NCI-H1694 (cell line): ENCODE measurements around the gene APEH.
"Not testable (repeated sequence)": the region's sequence is repeated elsewhere in the genome, so short reads cannot be mapped to it uniquely, and the experiment has no call there.

Source experiments
- DNase-seq: peaks from one replicate; lab custom pipeline; 2025; lab: John Stamatoyannopoulos, UW

APEH gene

DNA sequence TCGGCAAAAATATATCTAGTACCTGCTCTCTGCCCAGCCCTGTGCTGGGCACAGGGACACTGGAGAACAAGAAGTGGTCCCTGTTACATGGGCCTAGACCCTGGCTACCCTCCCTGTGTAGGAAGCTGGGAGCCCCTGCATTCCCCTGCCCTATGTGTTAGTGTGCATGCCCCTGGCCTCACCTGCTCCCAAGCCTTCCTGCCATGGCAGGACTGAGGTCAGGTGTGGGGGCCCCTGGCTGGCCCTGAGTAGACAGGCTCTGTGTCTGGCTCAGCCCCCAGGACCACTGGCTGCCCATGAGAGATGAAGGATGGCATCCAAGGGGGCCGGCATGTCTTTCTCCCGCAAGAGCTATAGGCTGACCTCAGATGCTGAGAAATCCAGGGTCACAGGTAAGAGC is 16.7 kb downstream of the APEH start:
- DNase-seq, result not testable (repeated sequence)

DNA sequence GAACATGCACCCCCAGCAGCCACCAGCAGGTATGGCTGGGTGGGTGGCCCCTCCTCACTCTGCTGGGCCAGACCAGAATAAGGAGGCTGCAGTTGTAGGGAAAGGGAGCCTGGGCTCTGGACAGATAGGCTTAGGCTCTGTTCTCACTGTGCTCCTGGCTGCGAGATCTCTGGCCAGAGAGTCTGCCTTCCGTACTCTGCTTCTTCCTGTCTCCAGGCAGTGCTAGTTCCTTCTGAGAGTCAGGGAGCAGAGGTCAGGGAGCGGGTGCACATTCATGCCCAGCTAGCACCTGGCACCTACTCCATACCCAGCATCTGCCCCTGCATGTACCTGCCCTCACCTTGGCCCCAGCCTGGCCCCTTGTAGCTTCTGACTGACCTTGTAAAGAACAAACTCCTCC is 17.3 kb downstream of the APEH start:
- DNase-seq, result not testable (repeated sequence)

DNA sequence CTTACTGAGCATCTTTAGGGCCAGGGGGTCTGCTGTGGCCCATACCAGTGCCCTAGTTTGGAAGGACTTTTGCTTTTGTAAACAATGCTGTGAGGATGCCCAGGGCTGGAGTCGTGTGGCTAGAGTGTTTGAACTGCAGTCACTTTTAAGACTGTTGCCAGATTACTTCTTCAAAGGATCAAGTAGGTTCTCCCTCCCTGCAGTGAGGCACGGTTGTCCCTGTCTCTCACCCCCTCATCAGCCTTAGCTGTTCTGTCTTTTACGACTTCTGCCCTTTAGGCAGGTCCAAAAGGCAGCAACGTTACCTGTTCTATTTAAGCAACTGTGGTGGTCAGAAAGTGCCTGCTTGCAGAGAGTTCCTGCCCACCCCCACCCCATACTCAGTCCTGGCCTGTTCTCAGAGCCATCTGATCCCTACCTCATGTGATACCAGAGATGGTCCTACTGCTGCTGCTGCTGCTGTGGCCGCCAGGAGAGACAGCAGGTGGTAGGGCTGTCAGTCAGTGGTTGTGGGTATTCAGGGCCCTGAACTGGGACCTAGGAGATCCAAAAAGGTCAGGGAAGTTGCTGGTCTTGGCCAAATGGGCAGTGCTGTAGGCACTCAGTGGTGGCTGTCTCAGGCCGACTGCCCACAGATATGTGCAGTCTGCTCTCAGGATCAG is 20.4 kb downstream of the APEH start:
- DNase-seq, result not testable (repeated sequence)

DNA sequence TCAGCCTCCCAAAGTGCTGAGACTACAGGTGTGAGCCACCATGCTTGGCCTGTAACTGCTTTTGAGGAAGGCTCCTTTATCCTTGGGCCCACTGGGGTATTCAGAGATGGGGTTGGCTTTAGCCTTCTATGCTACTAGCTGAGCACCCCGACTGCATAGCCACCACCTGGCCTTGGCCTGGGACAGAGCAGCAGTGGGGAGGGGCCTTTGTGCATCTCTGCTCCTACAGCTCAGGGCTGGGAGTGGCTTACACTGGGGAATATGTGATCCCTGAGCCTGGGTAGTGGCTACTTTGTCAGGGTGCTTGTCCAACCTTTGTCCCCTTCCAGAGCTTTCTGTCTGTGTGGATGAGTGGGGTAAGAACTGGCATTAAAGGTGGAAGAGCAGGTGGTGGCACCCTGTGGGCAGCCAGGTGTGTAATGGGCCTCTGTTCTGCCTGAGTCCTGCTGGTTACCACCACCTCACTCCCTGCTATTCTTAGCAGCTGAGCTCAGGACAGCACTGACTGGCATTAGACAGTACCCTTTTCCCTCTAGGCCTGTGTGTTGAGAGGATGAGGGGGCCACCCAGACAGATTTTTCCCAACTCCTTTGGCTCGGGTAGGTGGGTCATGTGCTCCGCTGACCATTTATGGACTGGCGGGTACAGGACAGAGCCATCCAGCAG is 21.3 kb downstream of the APEH start:
- not testable (repeated sequence) for DNase-seq

DNA sequence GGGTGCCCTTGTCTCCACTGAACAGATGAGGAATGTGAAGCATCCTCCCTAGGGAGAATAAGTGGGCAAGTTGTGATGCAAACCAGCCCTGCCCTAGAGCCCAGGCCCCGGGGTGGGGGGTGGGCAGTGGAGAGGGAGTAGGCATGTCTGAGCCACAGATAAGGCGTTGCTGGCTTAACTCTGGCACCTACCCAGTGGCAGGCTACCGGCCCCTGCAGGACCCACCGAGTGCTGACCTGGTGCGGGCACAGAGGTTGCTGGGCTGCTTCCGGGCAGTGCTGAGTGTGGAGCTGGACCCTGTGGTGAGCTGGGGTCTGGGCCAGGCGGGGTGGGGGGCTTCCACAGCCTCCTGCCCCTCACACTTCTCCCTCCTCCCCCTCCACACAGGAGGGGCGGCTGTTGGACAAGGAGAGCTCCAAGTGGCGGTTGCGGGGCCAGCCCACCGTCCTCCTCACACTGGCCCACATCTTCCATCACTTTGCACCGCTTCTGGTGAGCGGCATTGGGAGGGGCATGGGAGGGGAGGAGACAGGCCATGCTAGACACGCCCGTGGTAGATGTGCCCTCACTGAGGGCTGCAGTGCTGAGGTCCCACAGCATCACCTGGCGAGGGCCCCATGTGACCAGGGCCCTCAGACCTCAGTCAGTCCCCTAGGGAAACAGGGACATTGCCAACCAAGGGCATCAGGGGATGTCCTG is 25.3 kb downstream of the APEH start:
- no peak for DNase-seq

DNA sequence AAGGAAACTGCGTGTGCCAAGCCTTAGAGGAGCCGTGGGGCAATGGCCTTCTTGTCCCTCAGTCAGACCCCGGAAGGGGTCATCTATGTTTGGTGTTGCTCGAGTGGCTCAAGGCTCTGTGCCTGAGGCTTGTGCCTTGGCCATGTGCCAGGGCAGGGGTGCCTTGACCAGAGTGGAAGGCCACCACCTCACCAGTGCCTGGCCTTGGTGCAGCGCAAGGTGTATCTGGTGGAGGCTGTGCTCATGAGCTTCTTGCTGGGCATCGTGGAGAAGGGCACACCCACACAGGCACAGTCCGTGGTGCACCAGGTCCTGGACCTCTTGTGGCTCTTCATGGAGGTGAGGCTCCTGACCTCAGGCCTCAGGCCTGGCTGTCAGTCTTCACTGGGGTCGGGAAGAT is 25.9 kb downstream of the APEH start:
- no peak for DNase-seq

DNA sequence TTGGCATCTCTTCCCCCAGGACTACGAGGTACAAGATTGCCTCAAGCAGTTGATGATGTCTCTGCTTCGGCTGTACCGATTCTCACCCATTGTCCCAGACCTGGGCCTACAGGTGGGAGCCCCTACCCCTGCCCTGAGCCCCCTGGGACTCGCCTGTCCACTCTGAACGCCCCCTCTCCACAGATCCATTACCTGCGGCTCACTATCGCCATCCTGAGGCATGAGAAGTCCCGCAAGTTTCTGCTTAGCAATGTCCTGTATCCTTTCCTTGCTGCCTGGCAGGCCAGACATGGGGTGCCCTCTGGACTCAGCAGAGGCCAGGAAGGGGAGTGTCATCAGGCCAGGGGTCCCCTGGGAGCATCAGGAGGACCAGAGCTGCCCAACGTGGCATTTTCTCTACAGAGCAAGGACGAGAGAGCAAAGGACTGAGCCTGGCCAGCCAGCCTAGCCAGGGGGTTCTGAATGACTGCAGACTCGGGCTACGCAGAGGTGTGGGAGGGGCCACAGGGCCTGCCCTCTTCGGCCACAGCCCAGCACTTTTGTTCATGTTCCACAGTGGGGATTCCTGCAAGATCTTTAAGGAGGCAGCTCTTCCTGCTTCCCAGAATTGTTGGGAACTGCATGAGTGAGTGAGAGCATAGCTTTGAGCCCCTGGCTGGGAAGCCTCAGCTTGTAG is 26.4 kb downstream of the APEH start:
- DNase-seq, result no peak

DNA sequence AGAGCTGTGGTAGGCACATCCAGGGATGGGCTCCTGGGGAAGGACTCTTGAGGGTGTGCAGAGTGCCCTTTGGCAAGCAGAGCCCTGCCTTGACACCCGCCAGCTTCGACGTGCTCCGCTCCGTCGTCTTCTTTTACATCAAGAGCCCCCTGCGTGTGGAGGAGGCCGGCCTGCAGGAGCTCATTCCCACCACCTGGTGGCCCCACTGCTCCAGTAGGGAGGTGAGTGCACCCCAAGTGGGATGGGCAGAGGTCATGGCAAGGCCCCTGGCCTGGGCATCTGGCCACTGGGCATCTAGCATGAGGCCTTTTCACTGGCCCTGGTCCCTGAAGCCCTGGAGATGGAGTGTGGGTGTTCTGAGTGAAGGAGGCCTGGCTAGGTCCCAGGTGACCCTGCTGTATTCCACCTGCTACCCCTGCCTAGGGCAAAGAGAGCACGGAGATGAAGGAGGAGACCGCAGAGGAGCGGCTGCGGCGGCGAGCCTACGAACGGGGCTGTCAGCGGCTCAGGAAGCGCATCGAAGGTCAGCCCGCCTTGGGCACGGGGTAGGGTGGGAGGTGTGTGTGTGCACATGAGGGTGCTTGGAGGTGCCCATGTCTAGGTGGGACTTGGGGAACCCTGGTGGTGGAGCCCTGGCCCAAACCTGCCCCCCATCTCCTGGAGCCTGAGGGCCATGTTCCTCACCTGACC is 27.4 kb downstream of the APEH start:
- DNase-seq, result no peak

DNA sequence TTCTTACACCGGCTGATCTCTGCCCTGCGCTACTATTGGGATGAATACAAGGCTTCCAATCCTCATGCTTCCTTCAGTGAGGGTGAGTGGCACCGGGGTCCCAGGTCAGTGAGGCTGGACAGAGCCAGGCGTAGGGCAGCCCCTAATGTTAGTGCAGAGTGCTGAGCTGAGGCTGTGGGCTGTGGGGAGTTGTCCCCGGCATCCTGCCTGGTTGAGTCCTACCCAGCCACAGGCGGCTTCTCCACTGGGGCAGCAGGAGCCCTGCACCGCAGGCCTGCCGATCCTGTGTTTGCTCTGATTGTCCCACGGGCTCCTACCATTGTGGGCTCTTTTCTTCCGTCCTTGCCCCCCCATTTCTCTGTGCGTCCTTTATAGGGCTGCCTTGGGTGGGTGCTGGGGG is 28.5 kb downstream of the APEH start:
- DNase-seq, result no peak

DNA sequence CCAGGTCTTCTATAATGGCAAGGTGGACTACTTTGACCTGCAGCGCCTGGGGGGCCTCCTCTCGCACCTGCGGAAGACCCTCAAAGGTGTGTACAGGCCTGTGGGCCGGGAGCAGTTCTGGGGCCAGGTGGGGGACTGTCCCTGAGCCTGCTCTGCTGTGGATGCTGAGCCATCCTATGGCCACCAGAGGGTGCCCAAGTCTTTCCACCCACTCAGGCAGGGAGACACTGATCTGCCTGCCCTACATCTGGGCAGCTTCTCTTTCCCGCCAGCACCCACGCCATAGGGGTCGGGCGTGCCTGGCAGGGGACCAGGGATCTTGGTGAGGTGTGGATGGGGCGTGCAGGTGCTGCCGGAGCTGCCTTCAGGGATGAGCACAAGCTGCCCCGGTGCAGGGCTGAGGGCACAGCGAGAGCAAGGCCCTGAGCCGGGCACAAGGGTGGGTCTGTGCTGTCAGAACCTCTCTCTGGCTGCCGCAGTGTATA is 29.3 kb downstream of the APEH start:
- peak; percentile 35 for DNase-seq

DNA sequence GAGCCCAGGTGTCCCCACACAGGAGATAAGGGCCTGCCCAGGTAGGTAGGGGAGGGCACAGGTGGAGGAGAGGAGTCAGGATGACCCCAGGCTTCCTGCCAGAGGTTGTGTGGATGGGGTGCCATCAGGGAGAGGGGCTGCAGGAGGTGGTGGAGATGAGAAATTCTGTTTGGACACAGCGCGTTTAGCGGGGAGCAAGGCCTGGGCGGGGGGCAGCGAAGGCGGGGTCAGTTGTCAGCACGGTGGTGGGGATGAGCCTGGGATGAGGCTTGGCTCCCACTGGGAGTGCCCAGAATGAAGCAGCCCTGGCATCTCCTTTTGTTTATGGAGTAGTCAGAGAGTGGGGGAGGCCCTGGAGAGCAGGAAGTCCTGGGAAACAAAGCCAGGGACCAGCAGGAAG is 29.8 kb downstream of the APEH start:
- no peak for DNase-seq

DNA sequence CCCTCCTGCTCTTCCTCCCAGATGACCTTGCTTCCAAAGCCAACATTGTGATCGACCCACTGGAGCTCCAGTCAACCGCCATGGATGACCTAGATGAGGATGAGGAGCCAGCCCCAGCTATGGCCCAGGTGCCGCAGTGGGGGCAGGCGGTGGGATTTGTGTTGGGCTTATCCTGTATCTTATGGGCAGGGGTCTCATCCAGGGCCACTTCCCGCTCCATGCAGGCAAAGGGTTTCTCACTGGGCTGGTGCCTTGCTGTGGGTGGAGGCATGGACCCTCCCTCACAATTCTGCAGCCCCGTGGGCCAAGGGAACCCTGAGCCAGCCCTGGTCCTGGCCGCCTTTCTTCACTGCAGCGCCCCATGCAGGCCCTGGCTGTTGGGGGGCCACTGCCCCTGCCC is 30.5 kb downstream of the APEH start:
- DNase-seq, result no peak

DNA sequence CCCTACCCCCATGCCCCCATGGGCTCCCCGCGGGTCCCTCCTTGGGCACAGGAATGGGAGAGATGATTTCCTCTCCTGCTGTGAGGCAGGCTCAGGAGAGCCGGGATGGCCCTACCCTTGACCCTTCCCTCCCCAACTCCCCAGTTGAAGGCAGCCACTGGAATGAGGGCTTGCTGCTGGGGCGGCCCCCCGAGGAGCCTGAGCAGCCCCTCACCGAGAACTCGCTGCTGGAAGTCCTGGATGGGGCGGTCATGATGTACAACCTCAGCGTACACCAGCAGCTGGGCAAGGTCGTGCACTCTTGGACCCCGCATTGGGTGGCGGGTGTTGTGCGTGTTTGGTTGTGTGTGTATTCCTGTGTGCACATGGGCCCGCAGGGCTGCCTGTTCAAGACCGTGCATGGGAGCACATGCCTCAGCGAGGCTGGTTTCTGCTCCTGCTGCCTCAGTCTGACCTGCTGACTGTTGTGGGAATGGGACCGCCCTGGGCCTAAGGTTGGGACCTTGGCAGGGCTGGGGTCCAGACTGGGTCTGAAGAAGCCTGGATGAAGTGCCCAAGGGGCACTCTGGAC is 31.3 kb downstream of the APEH start:
- no peak for DNase-seq

DNA sequence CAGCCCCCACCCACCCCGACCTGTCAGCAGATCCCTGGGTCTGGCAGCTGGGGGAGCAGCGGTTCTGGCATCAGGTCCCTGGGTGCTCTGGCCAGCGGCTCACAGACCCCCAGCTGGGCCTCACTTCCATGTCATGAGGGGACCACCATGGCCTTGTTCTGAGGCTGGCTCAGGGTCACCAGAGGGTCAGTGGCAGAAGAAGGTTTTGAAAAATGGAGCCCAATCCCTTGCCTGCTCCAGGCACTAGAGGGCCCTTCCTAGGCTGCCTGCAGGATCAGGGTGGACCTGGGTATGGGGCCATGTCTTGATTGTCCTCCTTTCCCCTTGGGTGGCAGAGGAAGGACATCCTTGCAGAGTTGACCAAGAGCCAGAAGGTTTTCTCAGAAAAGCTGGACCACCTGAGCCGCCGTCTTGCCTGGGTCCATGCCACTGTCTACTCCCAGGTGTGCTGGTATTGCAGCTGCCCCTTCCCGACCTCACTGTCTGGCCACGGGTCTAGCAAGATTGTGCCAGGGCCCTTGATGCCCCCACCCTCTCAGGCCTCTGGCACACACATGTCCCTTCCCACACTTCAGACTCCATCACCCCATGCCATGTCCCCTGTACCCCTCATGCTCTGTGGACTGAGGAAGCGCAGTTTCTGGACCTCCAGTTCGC is 32.4 kb downstream of the APEH start:
- no peak for DNase-seq

DNA sequence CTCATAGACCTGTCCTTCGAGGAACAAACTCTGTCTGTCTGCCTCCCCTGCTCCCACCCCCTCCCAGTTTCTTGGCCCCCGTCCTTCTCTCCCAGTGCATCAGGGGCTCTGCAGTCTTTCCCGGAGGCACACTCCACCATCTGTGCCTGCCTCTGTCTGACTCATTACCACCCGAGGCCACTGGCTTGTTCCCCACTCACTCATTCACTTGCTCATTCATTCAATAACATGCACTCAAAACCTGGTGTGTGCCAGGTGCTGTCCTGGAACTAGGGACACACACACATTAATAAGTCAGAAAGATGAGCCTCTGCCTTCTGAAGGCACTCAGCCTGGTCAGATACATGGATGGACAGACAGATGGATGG is 32.9 kb downstream of the APEH start:
- DNase-seq, result peak; percentile 3

DNA sequence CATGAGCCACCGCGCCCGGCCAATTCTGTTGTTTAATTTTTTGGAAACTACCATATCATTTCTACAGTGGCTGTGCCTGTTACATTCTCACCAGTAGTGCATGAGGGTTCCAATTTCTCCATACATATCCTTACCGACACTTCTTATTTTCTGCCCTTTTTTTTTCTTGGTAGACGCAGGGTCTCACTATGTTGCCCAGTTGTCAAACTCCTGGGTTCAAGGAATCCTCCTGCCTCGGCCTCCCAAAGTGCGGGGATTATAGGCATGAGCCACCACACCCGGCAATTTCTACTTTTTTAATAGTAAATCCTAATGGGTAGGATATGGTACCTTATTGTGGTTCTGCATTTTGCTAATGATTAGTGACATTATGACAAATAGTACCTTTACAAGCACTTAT is 35.7 kb downstream of the APEH start:
- DNase-seq, result no peak

DNA sequence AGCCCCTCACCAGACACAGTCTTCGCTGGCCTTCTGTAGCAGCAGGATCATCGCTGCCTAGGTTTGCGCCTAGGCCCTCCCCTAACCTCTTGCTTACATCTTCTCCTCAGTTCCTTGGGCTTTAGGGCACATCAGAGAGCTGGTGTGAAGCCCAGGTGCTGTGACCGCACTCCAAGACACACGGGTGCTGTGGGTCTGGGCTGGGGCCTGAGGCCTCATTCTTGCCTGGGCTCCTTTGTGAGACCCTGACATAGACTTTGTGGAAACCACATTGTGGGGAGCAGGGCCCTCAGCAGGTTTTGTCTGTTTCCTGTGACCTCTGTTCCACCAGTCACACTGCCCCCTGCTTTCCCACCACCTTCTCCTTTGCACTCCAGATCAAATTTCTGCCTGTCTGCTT is 37.3 kb downstream of the APEH start:
- DNase-seq, result no peak

DNA sequence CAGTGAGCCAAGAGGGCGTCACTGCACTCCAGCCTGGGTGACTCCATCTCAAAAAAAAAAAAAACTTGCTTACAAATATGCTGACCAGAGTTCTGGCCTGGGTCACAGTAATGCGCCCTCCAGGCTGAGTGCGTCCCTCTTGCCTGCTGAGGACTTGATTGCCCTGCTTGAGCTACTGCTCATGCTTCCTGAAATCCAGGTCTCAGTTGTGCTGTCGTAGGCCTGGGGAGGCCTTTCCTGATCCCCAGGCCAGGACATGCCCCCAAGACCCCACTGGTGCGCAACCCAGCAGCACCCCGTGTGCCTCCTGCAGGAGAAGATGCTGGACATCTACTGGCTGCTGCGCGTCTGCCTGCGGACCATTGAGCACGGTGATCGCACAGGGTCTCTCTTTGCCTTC is 38.0 kb downstream of the APEH start:
- no peak for DNase-seq

DNA sequence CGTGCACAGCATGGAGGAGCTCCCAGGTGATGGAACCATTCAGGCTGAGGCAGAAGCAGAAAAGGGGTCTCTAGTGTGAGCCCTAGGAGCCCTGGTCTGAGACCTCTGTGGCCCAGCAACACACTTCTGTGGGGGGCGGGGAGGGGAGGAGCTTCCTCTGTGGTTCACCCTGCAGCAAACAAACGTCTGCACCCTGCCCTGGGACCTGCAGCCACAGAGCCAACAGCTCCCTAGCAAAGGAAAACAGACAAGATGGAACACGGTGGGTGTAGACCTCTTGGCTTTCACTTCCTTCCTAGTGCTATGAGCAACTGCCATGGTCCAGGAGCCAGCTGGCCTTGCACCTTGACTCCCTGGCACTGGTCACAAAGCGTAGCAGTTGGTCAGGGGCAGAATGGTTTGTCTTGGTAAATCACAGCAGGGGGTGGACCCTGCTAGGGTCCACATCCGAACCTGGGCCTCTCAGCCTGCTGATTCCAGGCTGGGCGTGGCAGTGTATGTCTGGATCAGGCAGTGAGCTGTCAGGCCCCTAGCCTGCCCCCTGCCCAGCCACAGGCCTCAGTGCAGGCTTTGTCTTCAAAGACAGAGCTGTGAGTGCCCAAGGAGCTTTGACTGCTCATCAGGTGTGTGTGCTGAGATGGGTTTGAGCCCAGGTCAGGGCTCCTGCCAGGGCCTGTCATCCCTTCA is 38.6 kb downstream of the APEH start:
- DNase-seq, result no peak

DNA sequence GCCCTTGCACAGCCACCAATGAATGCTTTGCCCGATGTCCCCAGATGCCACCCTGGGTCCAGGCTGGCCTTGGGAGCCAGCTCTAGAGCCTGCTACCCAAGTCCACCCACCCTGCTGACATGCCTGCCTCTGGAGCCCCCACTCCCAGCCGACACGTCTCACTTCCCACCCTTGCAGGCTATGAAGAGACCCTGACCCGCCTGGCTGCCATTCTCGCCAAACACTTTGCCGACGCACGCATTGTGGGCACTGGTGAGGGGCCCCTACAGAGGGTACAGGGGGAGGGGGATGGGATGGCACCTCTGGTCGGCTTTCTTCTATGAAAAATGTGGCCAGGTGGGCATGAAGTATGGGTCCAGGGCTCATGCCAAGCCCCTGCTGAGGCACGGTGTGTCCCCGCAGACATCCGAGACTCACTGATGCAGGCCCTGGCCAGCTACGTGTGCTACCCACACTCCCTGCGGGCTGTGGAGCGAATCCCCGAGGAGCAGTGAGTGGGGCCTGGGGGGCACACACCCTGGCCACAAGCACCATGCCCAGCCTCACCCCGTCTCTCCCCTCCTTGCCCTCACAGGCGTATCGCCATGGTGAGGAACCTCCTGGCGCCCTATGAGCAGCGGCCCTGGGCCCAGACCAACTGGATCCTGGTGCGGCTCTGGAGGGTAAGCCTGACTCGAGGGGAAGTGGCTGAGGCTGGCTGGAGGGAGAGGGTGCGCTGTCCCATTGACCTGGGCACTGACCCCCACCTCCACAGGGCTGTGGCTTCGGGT is 39.4 kb downstream of the APEH start:
- no peak for DNase-seq
